Skeletal muscle satellite cell (primary cell): ENCODE data around the gene MKX.

Source experiments
- H3K27me3 ChIP-seq: 2 replicates; pipeline ENCODE4 v1.7.0; 2013; ENCODE audit warnings: low read length; ENCODE audit not compliant: control insufficient read depth, insufficient read depth
- H3K36me3 ChIP-seq: 2 replicates; pipeline ENCODE4 v1.7.0; 2013; ENCODE audit warnings: mild to moderate bottlenecking, control low read depth, low read length; ENCODE audit not compliant: insufficient read depth
- H3K4me1 ChIP-seq: 2 replicates; pipeline ENCODE4 v1.7.0; 2013; ENCODE audit warnings: low read length; ENCODE audit not compliant: control insufficient read depth, insufficient read depth
- H3K4me2 ChIP-seq: 2 replicates; pipeline ENCODE4 v1.7.0; 2013; ENCODE audit warnings: mild to moderate bottlenecking, low read length
- H3K4me3 ChIP-seq: 2 replicates; pipeline ENCODE4 v1.7.0; 2013; ENCODE audit warnings: low read length
- H3K9ac ChIP-seq: 2 replicates; pipeline ENCODE4 v1.7.0; 2013; ENCODE audit warnings: mild to moderate bottlenecking, low read depth, low read length, moderate library complexity
- H3K9me3 ChIP-seq: replicated peaks from 2 replicates; pipeline ENCODE4 v1.7.0; 2013; ENCODE audit warnings: mild to moderate bottlenecking, control low read depth, low read length

Gene MKX

GRCh38 chr10:27713941-27714340 lies 31.7 kb downstream of the MKX start:
- peak overlapping the region; percentile 55 for H3K4me3 ChIP-seq
- no peaks in the 10 kb centered on the region for H3K36me3 ChIP-seq
- H3K4me2 ChIP-seq: peak overlapping the region; percentile 78
- peak overlapping the region; percentile 67 for H3K9ac ChIP-seq
- H3K9me3 ChIP-seq: no peaks in the 10 kb centered on the region
- H3K4me1 ChIP-seq: peaks cover 6% of the 10 kb centered on the region
- no peaks in the 10 kb centered on the region for H3K27me3 ChIP-seq

GRCh38 chr10:27710014-27710413 lies 35.6 kb downstream of the MKX start:
- H3K27me3 ChIP-seq: no peaks in the 10 kb centered on the region
- H3K36me3 ChIP-seq: no peaks in the 10 kb centered on the region
- no peak overlapping the region for H3K4me2 ChIP-seq
- H3K9me3 ChIP-seq: no peaks in the 10 kb centered on the region
- H3K4me3 ChIP-seq: no peak overlapping the region
- H3K4me1 ChIP-seq: peaks cover 5% of the 10 kb centered on the region
- no peak overlapping the region for H3K9ac ChIP-seq

- no peak overlapping the region for H3K4me3 ChIP-seq
- H3K4me2 ChIP-seq: no peak overlapping the region
- H3K9ac ChIP-seq: no peak overlapping the region
- H3K27me3 ChIP-seq: no peaks in the 10 kb centered on the region
- H3K9me3 ChIP-seq: no peaks in the 10 kb centered on the region
- H3K36me3 ChIP-seq: no peaks in the 10 kb centered on the region
- no peaks in the 10 kb centered on the region for H3K4me1 ChIP-seq
These were observed 36.3 kb downstream of the MKX start for GRCh38 chr10:27709304-27709703.

- Histone ChIP-seq H3K4me3 (no peak overlapping the region), H3K4me1 (no peaks in the 10 kb centered on the region), H3K4me2 (no peak overlapping the region), H3K9me3 (no peaks in the 10 kb centered on the region), H3K27me3 (no peaks in the 10 kb centered on the region), H3K36me3 (no peaks in the 10 kb centered on the region), H3K9ac (no peak overlapping the region)
These were observed 43.6 kb downstream of the MKX start for GRCh38 chr10:27701938-27702537.

- Histone ChIP-seq H3K4me1 (peaks cover 6% of the 10 kb centered on the region), H3K9me3 (no peaks in the 10 kb centered on the region), H3K36me3 (no peaks in the 10 kb centered on the region), H3K27me3 (no peaks in the 10 kb centered on the region), H3K4me2 (no peak overlapping the region), H3K4me3 (no peak overlapping the region), H3K9ac (no peak overlapping the region)
These were observed 45.8 kb downstream of the MKX start for GRCh38 chr10:27699776-27700175.

- H3K9me3 ChIP-seq: no peaks in the 10 kb centered on the region
- H3K27me3 ChIP-seq: no peaks in the 10 kb centered on the region
- H3K4me1 ChIP-seq: peaks cover 6% of the 10 kb centered on the region
- no peak overlapping the region for H3K9ac ChIP-seq
- no peak overlapping the region for H3K4me3 ChIP-seq
- no peaks in the 10 kb centered on the region for H3K36me3 ChIP-seq
- H3K4me2 ChIP-seq: no peak overlapping the region
These were observed 46.7 kb downstream of the MKX start for GRCh38 chr10:27698961-27699360.

- no peak overlapping the region for H3K9ac ChIP-seq
- no peak overlapping the region for H3K4me2 ChIP-seq
- H3K27me3 ChIP-seq: no peaks in the 10 kb centered on the region
- no peaks in the 10 kb centered on the region for H3K36me3 ChIP-seq
- no peak overlapping the region for H3K4me3 ChIP-seq
- no peaks in the 10 kb centered on the region for H3K9me3 ChIP-seq
- peaks cover 6% of the 10 kb centered on the region for H3K4me1 ChIP-seq
These were observed 49.2 kb downstream of the MKX start for GRCh38 chr10:27696466-27696865.

GRCh38 chr10:27695706-27696105 lies 49.9 kb downstream of the MKX start:
- Histone ChIP-seq H3K9me3 (no peaks in the 10 kb centered on the region), H3K27me3 (no peaks in the 10 kb centered on the region), H3K36me3 (no peaks in the 10 kb centered on the region), H3K9ac (no peak overlapping the region), H3K4me2 (no peak overlapping the region), H3K4me3 (no peak overlapping the region), H3K4me1 (peaks cover 6% of the 10 kb centered on the region)

GRCh38 chr10:27695088-27695487 lies 50.5 kb downstream of the MKX start:
- Histone ChIP-seq H3K4me3 (no peak overlapping the region), H3K9ac (no peak overlapping the region), H3K27me3 (no peaks in the 10 kb centered on the region), H3K4me1 (peaks cover 6% of the 10 kb centered on the region), H3K36me3 (no peaks in the 10 kb centered on the region), H3K9me3 (no peaks in the 10 kb centered on the region), H3K4me2 (no peak overlapping the region)

GRCh38 chr10:27692663-27693062 lies 53.0 kb downstream of the MKX start:
- Histone ChIP-seq H3K27me3 (no peaks in the 10 kb centered on the region), H3K9ac (no peak overlapping the region), H3K4me1 (peaks cover 6% of the 10 kb centered on the region), H3K4me3 (no peak overlapping the region), H3K36me3 (no peaks in the 10 kb centered on the region), H3K9me3 (no peaks in the 10 kb centered on the region), H3K4me2 (no peak overlapping the region)

GRCh38 chr10:27688991-27689390 lies 56.6 kb downstream of the MKX start:
- Histone ChIP-seq H3K4me1 (no peaks in the 10 kb centered on the region), H3K4me2 (no peak overlapping the region)

GRCh38 chr10:27688276-27688675 lies 57.3 kb downstream of the MKX start:
- Histone ChIP-seq H3K4me1 (no peaks in the 10 kb centered on the region), H3K4me3 (no peak overlapping the region)

More at GRCh38 chr10:27688991-27689390, 56.6 kb downstream of the MKX start:
- H3K36me3 ChIP-seq: no peaks in the 10 kb centered on the region
- H3K9me3 ChIP-seq: no peaks in the 10 kb centered on the region
- no peaks in the 10 kb centered on the region for H3K27me3 ChIP-seq
- H3K4me3 ChIP-seq: no peak overlapping the region
- H3K9ac ChIP-seq: no peak overlapping the region

More at GRCh38 chr10:27688276-27688675, 57.3 kb downstream of the MKX start:
- Histone ChIP-seq H3K27me3 (no peaks in the 10 kb centered on the region), H3K36me3 (no peaks in the 10 kb centered on the region), H3K9me3 (no peaks in the 10 kb centered on the region), H3K9ac (no peak overlapping the region), H3K4me2 (no peak overlapping the region)
